GM21528 (cell line): Measurements from ENCODE around the gene SCUBE3.

Source experiments
- ATAC-seq: cut with Tn5 transposase; IDR thresholded peaks from one replicate; pipeline ENCODE4 v1.9.1; 2021; ENCODE audit warnings: mild to moderate bottlenecking, moderate library complexity; ENCODE audit not compliant: unreplicated experiment, low FRiP score

Gene SCUBE3

GRCh38 chr6:35209081-35209480, 4.7 kb upstream of the SCUBE3 start:
- no peak for ATAC-seq

- no peak for ATAC-seq
These were observed 4.0 kb upstream of the SCUBE3 start for GRCh38 chr6:35209622-35210247.

GRCh38 chr6:35213298-35213791, 411 bp upstream of the SCUBE3 start:
- ATAC-seq = no peak

GRCh38 chr6:35214869-35215664, 1.3 kb downstream of the SCUBE3 start:
- no peak for ATAC-seq

- ATAC-seq = no peak
These were observed 2.1 kb downstream of the SCUBE3 start for GRCh38 chr6:35215665-35216411.

GRCh38 chr6:35216412-35216732, 2.6 kb downstream of the SCUBE3 start:
- ATAC-seq = no peak

- no peak for ATAC-seq
These were observed 3.4 kb downstream of the SCUBE3 start for GRCh38 chr6:35216851-35217811.

- no peak for ATAC-seq
These were observed 4.3 kb downstream of the SCUBE3 start for GRCh38 chr6:35218021-35218420.

GRCh38 chr6:35218456-35218855, 4.7 kb downstream of the SCUBE3 start:
- ATAC-seq = no peak

- ATAC-seq = no peak
These were observed 6.0 kb downstream of the SCUBE3 start for GRCh38 chr6:35219683-35220326.

- ATAC-seq = no peak
These were observed 7.0 kb downstream of the SCUBE3 start for GRCh38 chr6:35220711-35221110.

- no peak for ATAC-seq
These were observed 9.6 kb downstream of the SCUBE3 start for GRCh38 chr6:35223396-35223795.

- ATAC-seq = no peak
These were observed 11.0 kb downstream of the SCUBE3 start for GRCh38 chr6:35224720-35225119.

- ATAC-seq = no peak
These were observed 14.7 kb downstream of the SCUBE3 start for GRCh38 chr6:35228481-35228880.

GRCh38 chr6:35229304-35229703, 15.5 kb downstream of the SCUBE3 start:
- no peak for ATAC-seq

- no peak for ATAC-seq
These were observed 16.7 kb downstream of the SCUBE3 start for GRCh38 chr6:35230498-35230897.

GRCh38 chr6:35230950-35231349, 17.2 kb downstream of the SCUBE3 start:
- no peak for ATAC-seq

- no peak for ATAC-seq
These were observed 17.8 kb downstream of the SCUBE3 start for GRCh38 chr6:35231563-35231962.

GRCh38 chr6:35234901-35235300, 21.1 kb downstream of the SCUBE3 start:
- ATAC-seq = no peak

GRCh38 chr6:35236223-35236622, 22.5 kb downstream of the SCUBE3 start:
- no peak for ATAC-seq
